ENCODE measurements around the gene ASTN2. TPM values are rescaled to one million over a fixed set of nuclear protein-coding genes. Genes with fewer than 3 reads are reported as not detected.

ASTN2 gene
- total and polyA plus RNA-seq, 9 of the 15 experiments (the other 6 are each of a cell fraction or from before 2014, with no cell fraction given) = 0.56 to 3.5 (median 1.9) TPM

DNA sequence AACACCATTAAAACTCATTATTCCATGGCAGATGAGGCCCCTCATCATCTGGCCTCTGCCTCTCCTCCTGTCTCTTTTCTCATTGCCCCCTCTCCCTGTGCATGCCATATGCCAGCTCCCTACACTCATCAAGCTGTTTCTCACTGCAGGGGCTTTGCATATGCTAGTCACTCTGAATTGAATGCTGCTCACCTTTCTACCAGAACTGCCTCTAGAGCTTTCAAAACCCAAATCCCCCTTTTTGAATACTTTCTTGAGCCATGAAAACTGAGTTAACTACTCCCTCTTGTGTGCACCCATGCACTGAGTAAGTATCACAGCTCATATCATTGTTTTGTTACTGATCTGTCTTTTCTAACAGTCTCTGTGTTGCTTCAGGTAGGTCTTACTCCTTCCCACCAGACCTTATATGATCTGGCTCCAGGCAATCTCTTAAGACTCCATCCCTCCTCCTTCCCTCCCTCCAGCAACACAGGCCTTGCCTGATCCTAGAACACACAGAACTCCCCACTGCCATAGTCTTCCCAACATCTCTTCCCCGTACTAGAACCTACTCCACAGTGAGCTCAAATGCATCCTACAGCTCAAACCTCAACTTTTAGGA lies 60.5 kb downstream of the ASTN2 start:
- Histone ChIP-seq H3K79me2 (ENCODE audit: control insufficient read depth, insufficient read depth, low read length) (no peaks in the 10 kb centered on the region), H3K27me3 (ENCODE audit: control insufficient read depth in 2 of 2, insufficient read depth in 2 of 2, low read length in 2 of 2) (no peaks in the 10 kb centered on the region), H4K20me1 (replicated peaks; ENCODE audit: control insufficient read depth, insufficient read depth, low read length) (no peaks in the 10 kb centered on the region), H3K9me3 (replicated peaks; ENCODE audit: control insufficient read depth, insufficient read depth, low read depth, low read length) (no peaks in the 10 kb centered on the region), H3K36me3 (ENCODE audit: control insufficient read depth, insufficient read depth, low read length) (no peaks in the 10 kb centered on the region), H3K4me2 (ENCODE audit: insufficient read depth, low read length) (no peak overlapping the region), H3K27ac (ENCODE audit: extremely low read depth, low read depth, low read length) (no peak overlapping the region), H3K4me3 (no peak overlapping the region), H3K4me1 (replicated peaks in 1 of 2; ENCODE audit: control insufficient read depth in 2 of 2, insufficient read depth in 2 of 2, low read length in 2 of 2) (no peaks in the 10 kb centered on the region), H3K9ac (ENCODE audit: insufficient read depth in 1 of 2, low read depth in 2 of 2, low read length in 2 of 2) (no peak overlapping the region), H3K9me1 (ENCODE audit: control insufficient read depth, insufficient read depth, low read length) (no peaks in the 10 kb centered on the region), H2AFZ (ENCODE audit: low read depth, low read length) (no peak overlapping the region)
- CTCF ChIA-PET (ENCODE audit: low intra/inter-chr PET ratio) = no interaction called here
- BruUV-seq (replicated peaks) = no TSS peak
- ATAC-seq (no peak), FAIRE-seq (no peak), DNase-seq (ENCODE audit: extremely low read depth in 1 of 4, low spot score in 3 of 4) (no peak)
- 0% methylated on average over 1 of the region's 1 CpG for WGBS (ENCODE audit: insufficient coverage, low coverage, missing lambda C conversion rate)
- intact Hi-C loops (cut with micrococcal nuclease) = no loop called here
- TF ChIP-seq ETV6 (IDR thresholded peaks at IDR 0.05; ENCODE audit: borderline replicate concordance in 1 of 2, low read depth in 2 of 2, low read length in 1 of 2) (no peak), ETV6 (CRISPR knock-in tag; IDR thresholded peaks at IDR 0.05; ENCODE audit: borderline replicate concordance) (no peak), SMC3 (conservative IDR thresholded peaks at IDR 0.05; ENCODE audit: insufficient read depth, low read depth, low read length) (no peak), SREBF1 (IDR thresholded peaks at IDR 0.05; ENCODE audit: borderline replicate concordance, low read depth, low read length) (no peak), ZNF212 (CRISPR knock-in tag; IDR thresholded peaks at IDR 0.05) (no peak), MAFG (tag; conservative IDR thresholded peaks at IDR 0.05) (no peak)
- TF ChIP-seq, protein P1, sequence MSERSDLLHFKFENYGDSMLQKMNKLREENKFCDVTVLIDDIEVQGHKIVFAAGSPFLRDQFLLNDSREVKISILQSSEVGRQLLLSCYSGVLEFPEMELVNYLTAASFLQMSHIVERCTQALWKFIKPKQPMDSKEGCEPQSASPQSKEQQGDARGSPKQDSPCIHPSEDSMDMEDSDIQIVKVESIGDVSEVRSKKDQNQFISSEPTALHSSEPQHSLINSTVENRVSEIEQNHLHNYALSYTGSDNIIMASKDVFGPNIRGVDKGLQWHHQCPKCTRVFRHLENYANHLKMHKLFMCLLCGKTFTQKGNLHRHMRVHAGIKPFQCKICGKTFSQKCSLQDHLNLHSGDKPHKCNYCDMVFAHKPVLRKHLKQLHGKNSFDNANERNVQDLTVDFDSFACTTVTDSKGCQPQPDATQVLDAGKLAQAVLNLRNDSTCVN (CRISPR knock-in tag; IDR thresholded peaks at IDR 0.05) = no peak
- TF ChIP-seq, protein P2, sequence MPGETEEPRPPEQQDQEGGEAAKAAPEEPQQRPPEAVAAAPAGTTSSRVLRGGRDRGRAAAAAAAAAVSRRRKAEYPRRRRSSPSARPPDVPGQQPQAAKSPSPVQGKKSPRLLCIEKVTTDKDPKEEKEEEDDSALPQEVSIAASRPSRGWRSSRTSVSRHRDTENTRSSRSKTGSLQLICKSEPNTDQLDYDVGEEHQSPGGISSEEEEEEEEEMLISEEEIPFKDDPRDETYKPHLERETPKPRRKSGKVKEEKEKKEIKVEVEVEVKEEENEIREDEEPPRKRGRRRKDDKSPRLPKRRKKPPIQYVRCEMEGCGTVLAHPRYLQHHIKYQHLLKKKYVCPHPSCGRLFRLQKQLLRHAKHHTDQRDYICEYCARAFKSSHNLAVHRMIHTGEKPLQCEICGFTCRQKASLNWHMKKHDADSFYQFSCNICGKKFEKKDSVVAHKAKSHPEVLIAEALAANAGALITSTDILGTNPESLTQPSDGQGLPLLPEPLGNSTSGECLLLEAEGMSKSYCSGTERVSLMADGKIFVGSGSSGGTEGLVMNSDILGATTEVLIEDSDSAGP (CRISPR knock-in tag; IDR thresholded peaks at IDR 0.05) = no peak
- POLR2A ChIA-PET = no interaction called here
- in situ Hi-C loops (cut with MboI) = no loop called here

All from K562 (cell line).